ENCODE measurements around the gene SPEG. TPM values are rescaled to one million over a fixed set of nuclear protein-coding genes. Genes with fewer than 3 reads are reported as not detected.

Gene SPEG
- total and polyA plus RNA-seq, 2 of the 13 experiments (the other 11 are each of a cell fraction or from before 2014, with no cell fraction given): 0.18 to 0.24 TPM

- TF ChIP-seq HINFP (CRISPR knock-in tag; IDR thresholded peaks at IDR 0.05; ENCODE audit: low read depth) (no peak), ZNF281 (CRISPR knock-in tag; IDR thresholded peaks at IDR 0.05; ENCODE audit: borderline replicate concordance) (no peak), FOXA3 (CRISPR knock-in tag; IDR thresholded peaks at IDR 0.05) (peak; percentile 97), RFX1 (IDR thresholded peaks at IDR 0.05) (no peak), ZNF766 (CRISPR knock-in tag; IDR thresholded peaks at IDR 0.05; ENCODE audit: borderline replicate concordance) (no peak), TP53 (CRISPR knock-in tag; conservative IDR thresholded peaks at IDR 0.05) (no peak), ZNF224 (CRISPR knock-in tag; IDR thresholded peaks at IDR 0.05) (no peak), ARNT2 (CRISPR knock-in tag; IDR thresholded peaks at IDR 0.05; ENCODE audit: low read depth) (no peak), FOXK1 (CRISPR knock-in tag; IDR thresholded peaks at IDR 0.05; ENCODE audit: borderline replicate concordance, low read depth) (peak; percentile 79; the same call in 1 of the 2 replicates), ATF3 (CRISPR knock-in tag; IDR thresholded peaks at IDR 0.05) (no peak), ATF2 (CRISPR knock-in tag; IDR thresholded peaks at IDR 0.05) (no peak), GATAD1 (CRISPR knock-in tag; IDR thresholded peaks at IDR 0.05) (no peak), SALL2 (CRISPR knock-in tag; IDR thresholded peaks at IDR 0.05) (no peak), ZUFSP (CRISPR knock-in tag; IDR thresholded peaks at IDR 0.05; ENCODE audit: borderline replicate concordance) (no peak), FUBP1 (CRISPR knock-in tag; IDR thresholded peaks at IDR 0.05; ENCODE audit: borderline replicate concordance) (no peak), ZNF414 (CRISPR knock-in tag; IDR thresholded peaks at IDR 0.05) (no peak), KLF15 (CRISPR knock-in tag; IDR thresholded peaks at IDR 0.05; ENCODE audit: borderline replicate concordance) (no peak), ZNF564 (CRISPR knock-in tag; IDR thresholded peaks at IDR 0.05) (no peak), ZNF569 (CRISPR knock-in tag; IDR thresholded peaks at IDR 0.05; ENCODE audit: borderline replicate concordance) (no peak)
These were observed 35.8 kb upstream of the SPEG start (continued) for GRCh38 chr2:219398721-219399363.
